CD4-positive, alpha-beta T cell treated with Interleukin-4 for 4 hours (primary cell): ENCODE measurements around the gene RBPJL.
"Not testable (repeated sequence)": the region's sequence is repeated elsewhere in the genome, so short reads cannot be mapped to it uniquely, and the experiment has no call there.

Experiments used
- DNase-seq: peaks from one replicate; pipeline ENCODE4 v3.0.0-alpha.2; 2020

The RBPJL gene

GRCh38 chr20:45345104-45345936 lies 38.7 kb downstream of the RBPJL start:
- no peak for DNase-seq

- no peak for DNase-seq
Observed at GRCh38 chr20:45346291-45346718, 39.7 kb downstream of the RBPJL start.

GRCh38 chr20:45346851-45347250 lies 40.2 kb downstream of the RBPJL start:
- DNase-seq: no peak

GRCh38 chr20:45347297-45347935 lies 40.8 kb downstream of the RBPJL start:
- no peak for DNase-seq

DNA sequence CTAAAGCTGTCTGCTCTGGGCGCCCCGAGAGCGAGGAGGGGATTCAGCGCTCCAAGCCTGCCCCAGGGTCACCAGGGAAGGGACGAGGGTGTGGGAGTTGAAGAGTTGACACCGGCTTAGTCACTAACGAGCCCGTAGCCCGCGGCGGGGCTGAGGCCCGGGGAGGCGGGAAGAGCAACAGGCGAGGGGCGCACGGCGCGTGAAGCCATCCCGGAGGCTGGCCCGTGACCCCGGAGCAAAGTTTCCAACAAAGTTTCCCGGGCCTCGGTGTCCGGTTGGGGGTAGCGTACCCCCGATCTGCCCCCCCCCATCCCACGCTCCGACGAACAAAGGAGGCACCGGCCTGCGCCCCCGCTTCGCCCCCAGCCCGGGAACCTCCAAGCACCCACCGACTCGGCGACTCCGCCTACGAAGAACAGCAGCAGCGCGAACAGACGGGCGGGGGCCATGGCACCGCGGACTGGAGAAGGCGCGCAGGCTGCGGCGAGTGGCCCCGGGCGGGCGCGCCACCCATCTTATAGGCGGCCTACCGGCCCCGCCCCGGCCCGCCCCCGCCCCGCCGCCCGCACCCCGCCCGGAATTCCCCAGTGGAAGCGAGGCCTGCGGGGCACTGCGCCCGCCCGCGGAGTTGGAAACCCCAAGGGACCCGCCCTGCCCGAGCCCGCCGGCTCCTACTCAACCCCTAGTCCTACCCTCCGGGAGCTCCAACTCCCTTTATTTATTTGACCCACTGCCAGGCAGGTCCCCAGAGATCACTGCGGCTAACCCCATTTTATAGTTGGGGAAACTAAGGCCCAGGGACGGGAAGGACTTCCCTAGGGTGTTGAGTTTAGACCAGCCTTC lies 41.5 kb downstream of the RBPJL start, which contains the start of gene SDC4:
Gene SDC4 (minus strand): TSS at position 489 of the 843 bp plus-strand sequence. CDS start 40 bp downstream, at position 449.
- DNase-seq: peak; percentile 58

GRCh38 chr20:45350217-45350616 lies 43.6 kb downstream of the RBPJL start:
- no peak for DNase-seq

- DNase-seq: not testable (repeated sequence)
Observed at GRCh38 chr20:45350795-45351194, 44.2 kb downstream of the RBPJL start.

- no peak for DNase-seq
Observed at GRCh38 chr20:45352729-45353128, 46.1 kb downstream of the RBPJL start.

GRCh38 chr20:45353746-45354145 lies 47.1 kb downstream of the RBPJL start:
- no peak for DNase-seq

- DNase-seq: no peak
Observed at GRCh38 chr20:45354423-45355208, 48.0 kb downstream of the RBPJL start.

GRCh38 chr20:45355209-45356084 lies 48.8 kb downstream of the RBPJL start:
- no peak for DNase-seq

GRCh38 chr20:45358282-45359068 lies 51.8 kb downstream of the RBPJL start:
- no peak for DNase-seq

DNA sequence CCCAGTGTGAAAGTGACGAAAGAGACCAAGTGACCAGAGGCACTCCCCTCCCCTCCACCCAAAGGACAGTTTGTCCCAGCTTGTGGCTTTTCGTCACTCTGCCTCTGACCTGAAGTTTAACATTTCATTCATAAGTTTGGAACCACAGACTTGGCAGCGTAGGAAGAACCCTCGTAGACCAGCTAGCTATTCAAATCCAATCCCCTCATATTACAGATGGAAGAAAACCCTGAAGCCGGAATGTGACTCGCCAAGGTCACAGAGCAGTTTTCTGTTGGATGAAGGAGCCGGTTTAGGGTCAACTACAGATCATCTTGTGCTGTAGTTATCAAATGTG lies 52.4 kb downstream of the RBPJL start:
- DNase-seq: no peak

DNA sequence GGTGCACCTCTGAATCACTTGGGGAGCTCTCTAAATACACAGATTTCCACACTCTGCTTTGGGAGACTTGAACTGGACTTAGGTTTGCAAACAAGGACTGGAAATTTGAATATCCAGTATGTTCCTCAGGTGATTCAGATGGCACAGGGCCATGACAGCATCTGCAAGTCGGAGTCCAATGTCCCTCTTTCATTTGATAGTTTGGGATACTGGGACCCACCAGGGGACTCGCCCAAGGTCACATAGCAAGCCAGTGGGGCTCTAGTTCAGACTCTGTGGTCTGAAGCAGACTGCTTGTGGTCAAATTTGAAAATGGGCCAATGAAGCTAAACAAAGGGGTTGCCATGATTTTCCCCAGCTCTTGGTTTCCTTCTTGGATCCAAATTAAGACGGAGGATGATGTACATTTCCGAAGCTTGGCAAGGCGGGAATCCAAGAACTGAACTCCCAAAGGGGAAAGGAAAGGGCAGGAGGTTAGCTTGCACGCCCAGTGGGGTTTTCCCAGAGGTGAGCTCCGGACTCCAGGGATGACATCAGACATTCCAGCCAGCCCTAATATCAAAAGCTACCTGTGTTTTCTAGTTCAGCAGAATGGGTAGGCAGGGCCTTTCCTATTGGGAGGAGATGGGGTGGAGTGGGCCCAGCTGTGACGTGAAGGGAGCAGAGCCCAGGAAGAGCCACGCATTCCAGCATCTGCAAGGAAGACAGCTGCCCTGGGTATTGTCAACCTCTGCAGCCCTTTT lies 52.9 kb downstream of the RBPJL start:
- DNase-seq: no peak

- no peak for DNase-seq
Observed at GRCh38 chr20:45361793-45362192, 55.2 kb downstream of the RBPJL start.

DNA sequence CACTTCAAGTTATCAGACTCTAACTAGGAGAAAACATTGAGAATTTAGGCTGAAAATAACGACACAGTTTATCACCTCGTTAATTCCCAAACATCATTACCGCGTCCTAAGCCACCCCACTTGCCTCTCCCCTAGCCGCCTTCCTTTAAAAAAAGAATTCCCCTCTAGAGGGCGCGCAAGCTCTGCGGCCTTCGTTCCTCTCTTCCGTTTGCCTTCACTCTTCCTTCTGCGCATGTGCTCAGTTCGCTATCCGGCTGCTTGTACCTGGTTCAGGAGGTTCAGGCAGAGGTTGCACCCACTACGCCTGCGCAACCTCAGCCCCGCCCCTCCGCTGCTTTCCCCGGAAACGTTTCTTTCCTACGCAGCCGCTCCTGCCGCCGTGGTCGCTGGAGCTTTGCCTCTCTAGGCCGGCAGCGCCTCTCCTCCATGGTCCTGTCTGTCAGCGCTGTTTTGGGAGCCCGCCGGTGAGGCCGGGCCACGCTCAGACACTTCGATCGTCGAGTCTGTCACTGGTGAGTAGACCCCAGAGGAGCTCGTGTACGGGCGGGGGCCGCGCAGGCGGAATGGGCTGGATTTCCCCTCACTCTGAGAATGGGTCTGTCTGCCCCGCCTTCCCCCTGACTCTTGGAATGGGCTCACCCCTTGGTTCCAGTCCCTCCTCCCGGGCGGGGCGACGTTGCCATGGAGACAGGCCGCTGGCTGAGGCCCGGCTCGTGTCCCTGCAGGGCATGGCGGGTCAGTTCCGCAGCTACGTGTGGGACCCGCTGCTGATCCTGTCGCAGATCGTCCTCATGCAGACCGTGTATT lies 56.4 kb downstream of the RBPJL start, which contains the start of gene SYS1:
Gene SYS1 (plus strand): TSS at position 353 of the 807 bp plus-strand sequence. CDS start 376 bp downstream, at position 729.
- peak; percentile 98 for DNase-seq

DNA sequence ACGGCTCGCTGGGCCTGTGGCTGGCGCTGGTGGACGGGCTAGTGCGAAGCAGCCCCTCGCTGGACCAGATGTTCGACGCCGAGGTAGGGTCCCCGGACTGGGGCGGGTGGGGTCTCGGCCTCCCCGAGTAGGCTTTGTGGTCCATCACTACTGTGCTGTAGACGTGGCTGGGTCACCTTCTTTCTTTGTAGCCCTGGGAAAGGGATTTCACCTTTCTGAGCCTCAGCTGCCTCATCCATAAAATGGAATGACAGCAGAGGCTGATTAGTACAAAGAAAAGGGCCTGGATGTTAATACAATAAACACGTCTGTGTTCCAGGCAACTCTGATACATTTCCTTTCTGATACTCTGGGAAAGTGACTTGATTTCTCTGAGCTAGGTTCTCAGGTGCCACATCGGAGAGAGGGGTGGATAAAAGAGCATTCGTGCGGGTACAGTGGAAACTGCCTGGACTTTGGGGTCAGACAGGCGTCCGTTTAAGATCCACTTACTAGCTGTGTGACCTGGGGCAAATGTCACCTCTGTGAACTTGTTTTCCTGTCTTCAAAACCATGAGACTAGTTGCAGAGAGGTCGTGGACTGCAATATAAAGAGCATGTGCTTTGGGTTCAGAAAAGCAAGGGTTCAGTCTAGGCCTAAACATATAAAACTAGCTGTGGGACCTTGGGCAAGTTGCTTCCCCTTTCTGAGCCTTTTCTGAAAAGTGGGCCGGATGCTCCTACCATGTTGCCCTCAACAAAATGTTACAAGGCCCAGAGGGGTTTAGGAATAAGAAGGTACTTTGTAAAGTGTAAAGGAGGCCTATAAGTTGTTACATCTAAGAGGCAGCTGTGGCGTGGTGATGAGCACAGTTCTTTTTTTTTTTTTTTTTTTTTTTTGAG lies 57.2 kb downstream of the RBPJL start:
- DNase-seq: no peak

- DNase-seq: no peak
Observed at GRCh38 chr20:45365444-45365970, 58.9 kb downstream of the RBPJL start.
